NOMO-1 treated with dmso at 0.1 percent for 144 hours (cell line): ENCODE measurements around the gene EMX1.

Source experiments
- DNase-seq: peaks from one replicate; lab custom pipeline; 2025; ENCODE audit not compliant: unreplicated experiment; lab: John Stamatoyannopoulos, UW

EMX1 gene

DNA sequence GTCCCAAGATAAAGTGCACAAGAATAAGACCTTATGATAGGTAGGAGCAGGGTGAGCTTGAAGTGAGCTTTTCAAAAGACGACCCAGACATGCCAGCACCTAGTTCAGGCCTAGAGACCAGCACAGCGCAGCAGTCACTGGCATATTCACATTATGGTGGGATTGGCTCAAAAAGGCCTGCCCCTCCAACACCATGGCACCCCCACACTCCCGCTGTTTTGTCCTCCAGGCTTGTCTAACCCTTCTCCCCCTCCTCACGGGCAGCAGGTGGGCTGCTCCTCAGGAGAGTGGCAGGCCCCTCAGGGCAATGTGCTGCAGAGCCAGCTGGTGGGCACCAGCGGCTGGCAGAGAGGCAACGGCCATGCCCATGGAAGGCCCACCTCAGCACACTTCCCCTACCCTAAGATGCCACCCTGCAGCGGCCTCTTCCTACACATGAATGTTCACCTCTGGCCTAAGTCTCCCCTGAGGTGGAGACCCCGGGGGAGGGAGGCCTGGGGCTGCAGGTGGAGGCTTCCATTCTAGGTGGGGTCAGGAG is 25.6 kb downstream of the EMX1 start:
- no peak for DNase-seq

DNA sequence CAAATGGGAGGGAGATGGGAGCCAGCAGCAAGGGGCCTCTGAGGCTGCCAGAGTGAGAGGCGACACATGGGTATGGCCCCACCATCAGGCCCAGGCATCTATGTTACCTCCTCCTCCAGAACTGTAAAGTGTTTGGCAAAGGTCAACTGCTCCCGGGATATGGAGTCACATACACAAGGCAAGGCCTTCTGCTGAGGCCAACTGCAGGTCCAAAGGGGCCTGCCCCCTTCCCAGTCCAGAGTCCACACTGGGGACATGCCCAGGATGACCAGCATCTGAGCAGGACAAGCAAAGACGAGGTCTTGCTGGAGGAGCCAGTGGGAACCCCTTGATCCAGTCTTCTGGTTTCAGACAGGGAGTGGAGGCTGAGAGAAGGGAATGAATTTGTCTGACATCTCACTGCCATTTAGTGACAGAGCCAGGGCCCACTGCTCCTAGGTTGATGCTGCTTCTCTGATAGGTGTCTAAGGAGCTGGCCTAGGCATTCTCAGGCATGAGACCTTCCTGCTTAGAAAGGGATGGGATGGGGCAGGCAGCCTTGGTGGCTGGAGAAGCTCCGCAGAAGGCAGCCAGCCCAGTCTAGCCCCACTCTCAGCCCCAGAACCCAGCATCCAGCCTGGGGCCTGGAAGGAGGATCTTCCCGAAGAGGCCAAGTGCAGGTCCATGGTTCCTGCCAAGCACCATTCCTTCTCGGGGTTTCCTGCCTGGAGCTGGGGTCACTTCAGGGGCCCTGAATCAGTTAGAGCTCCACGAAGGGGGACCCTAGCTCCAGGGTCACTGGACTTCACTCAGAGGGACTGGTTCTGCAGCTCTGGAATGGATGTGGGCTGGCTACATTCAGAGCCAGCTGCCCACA is 26.4 kb downstream of the EMX1 start:
- no peak for DNase-seq

DNA sequence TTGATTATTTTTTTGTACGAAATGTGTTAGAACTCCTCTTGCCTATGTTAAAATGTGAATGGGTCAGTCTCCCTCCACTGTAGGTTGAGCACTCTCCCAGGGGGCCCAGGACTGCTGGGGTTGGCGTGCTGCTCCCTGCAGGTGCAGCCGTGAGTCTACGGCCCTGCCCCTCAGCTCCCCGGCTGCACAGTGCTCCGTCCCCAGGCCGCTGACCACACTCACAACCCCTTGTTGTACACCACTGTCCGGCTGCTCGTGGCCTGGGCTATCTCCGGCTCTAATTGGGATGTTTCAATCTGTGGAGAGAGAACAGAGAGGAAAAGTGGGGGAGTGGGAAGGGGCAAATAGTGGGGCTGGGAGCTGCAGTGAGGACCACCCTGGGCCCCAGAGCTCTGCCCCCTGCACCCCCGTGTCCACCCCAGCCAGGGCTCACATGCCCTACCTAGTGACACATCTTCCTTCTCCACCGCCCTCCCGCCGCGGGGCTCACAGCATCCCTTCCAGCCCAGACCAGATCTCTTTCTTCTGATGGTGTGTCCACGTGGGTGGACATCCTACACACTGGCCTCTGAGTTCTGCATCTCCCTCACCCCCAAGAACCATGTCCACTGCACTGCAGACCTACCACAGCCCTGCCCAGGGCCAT is 27.6 kb downstream of the EMX1 start:
- DNase-seq = no peak

DNA sequence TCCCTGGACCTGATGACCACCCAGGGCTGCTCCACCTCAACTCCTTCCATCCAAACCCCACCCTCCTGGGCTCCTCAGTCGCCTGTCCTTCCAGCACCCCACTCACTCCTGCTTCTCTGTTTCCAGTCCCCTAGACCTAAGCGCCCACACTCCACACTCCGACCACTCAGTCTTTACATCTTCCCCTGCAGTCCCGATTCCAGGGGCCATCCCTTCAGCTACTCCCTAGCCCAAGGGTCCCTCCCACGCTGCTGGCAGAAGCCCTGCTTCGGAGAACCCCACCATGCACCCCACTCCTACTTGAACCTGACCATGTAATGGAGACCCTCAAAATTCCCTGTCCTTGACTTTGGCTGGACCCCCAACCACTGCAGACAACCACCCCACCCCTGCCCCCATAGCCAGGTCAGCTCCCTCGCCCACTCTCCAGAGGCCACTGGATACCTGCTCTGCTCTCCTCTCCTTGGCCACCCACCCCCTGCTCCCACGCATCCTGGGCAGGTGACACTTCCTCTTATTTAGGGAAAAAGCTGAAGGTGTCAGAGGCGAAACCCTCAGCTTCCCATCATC is 28.2 kb downstream of the EMX1 start:
- DNase-seq = no peak

DNA sequence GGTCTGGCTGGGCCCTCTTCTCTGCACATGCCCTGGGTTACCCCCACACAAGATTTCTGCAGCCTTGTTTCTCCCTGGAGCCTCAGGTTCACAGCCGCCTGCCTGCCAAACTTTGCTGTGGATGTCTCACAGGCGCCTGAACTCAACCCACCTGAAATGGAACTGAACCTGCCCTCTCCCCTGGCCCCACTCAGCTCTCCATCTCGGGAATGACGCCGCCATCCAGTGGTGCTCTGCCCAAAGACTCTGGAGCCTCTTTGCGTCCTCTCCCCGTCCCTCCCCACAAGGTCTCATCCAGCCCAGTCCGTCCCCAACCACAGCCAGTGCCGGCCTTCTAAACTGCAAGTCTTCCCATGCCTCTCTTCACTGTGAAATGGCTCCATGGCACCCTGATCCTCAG is 29.1 kb downstream of the EMX1 start:
- no peak for DNase-seq

DNA sequence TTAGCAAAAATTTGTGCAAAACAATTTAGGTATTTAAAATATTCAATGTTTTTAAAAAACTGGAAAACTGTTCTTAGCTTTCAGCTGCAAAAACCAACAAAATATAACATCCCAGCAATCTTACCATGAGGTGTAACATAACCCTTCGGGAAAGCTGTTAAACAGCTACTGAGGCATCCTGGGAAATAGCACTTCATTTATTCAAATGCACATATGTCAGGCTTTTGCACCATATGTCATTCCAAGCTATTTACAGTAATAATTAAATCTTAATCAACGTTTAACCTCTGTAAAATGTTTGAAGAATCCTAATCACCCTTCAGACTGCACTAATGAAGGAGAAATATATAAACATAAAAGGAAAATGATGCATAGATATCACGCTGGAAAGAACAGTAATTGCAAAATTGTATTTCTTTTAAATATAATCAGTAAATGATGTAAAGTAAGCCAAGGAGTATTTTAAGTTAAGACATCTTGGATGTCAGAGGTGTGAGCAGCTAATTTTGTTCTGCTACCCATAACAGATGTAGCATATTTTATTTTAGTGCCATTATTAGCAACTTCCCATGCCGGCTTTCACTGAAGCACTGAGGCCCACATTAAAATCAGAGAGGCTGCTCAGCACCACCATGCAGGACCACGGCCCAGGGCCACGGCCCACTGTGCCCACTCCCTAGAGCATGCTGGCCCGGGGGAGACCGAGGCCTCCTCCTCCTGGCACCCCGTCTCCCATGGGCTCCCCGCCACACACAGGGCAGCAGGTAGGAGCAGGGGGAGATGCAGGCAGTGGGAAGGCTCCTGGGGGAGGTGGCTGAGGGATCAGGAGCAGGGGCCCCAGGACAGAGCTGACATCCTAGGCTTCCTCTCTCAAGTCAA is 30.9 kb downstream of the EMX1 start:
- DNase-seq = no peak

DNA sequence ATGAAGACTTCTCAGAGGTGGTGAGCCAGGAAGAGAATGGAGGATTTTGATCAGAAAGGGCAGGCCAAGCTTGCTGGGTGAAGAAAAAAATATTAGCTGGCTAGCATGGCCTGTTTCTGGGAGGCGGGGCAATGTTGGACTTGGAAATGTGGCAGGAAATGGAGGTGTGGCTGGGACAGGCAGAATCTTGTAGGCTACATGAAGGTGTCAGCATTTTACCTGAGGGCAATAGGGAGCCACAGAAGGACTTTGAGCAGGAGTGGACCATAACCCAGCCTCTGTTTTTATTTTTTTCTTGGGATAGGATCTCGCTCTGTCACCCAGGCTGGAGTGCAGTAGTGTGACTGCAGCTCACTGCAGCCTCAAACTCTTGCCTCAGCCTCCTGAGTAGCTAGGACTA is 31.7 kb downstream of the EMX1 start:
- no peak for DNase-seq

DNA sequence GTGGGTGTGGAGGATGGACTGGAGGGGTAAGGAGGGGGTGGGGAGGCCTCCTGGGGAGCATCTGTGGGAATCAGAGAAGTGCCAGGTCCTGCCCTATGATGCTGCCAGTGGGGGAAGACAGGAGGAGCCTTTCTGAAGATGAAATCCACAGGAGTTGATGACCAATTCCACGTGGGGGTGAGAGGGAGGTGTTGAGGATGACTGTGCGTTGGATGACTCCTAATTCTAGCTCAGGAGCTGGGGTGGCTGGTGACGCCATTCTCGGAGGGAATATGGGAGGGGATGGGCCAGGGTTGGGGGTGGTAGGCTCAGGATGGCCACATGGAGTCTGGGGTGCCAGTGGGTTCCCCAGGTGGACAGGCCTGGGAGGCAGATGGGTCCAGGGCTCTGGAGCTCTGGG is 32.3 kb downstream of the EMX1 start:
- DNase-seq = no peak

DNA sequence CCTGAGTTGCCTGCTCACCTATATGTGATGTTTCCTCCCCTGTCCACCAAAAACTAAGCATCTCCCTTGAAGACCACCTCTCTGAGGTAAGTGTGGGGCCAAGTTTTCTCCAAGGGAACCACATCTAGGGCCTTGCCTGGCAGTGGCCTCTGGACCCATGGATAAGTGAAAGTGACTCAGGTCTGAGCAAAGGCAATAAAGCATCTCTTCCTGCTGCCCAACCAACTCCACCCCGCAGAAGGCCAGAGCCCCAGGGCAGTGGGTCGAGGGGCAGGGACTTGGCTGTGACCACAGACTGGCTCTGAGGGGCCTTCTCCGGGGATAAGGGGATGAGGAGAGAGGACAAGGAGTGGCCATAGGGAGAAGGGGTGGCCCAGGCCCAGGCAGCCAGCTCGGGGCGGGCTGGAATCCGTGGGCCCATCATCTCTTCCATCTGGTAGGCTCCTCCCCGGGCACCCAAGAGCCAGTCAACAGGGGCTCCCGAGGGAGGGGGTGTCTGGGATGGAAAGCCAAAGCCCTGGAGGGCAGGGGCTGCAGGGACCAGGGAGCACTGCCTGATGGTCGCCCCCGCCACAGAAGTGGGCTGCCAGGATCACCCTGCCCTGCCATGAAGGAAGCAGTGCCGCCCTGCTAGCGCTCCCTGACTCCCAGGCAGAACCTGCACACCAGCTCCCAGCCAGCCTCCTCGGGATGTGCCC is 33.4 kb downstream of the EMX1 start:
- no peak for DNase-seq

DNA sequence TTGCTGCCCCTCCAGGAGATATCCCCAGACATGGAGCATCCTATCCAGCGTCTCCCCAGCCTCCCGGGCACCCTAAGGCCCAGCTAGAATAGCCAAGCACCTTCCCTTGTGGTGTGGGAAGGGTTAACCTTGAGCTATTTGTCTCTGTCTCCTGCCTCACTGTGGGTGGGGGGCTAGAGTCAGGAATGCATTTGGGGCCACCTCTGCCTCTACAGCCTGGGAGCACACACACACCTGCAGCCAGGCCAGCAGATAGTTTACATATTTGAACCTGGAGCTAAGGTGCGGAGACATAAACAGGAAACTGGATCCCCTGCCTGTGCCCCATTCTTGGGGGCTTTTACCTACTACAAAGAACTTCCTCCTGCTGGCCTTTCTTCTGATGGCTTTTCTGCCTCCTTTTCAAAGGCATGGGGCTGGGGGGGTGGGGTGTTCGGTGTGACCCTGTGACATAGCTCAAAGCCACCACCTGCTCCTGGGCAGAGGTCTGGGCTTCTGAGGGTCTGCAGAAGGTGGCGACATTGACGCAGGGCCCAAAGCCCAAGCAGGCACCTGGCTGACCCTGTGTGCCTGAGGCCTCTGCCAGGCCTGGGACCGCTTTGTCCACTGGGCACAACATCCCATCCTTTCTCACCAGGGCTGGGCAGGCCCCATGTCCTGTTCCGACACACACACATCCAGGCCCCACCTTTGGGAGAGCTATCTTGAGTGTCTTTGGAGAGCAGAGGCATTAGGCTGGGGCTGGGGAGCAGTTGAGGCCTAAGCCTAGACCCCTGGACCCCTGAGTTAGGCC is 34.2 kb downstream of the EMX1 start:
- DNase-seq = no peak

DNA sequence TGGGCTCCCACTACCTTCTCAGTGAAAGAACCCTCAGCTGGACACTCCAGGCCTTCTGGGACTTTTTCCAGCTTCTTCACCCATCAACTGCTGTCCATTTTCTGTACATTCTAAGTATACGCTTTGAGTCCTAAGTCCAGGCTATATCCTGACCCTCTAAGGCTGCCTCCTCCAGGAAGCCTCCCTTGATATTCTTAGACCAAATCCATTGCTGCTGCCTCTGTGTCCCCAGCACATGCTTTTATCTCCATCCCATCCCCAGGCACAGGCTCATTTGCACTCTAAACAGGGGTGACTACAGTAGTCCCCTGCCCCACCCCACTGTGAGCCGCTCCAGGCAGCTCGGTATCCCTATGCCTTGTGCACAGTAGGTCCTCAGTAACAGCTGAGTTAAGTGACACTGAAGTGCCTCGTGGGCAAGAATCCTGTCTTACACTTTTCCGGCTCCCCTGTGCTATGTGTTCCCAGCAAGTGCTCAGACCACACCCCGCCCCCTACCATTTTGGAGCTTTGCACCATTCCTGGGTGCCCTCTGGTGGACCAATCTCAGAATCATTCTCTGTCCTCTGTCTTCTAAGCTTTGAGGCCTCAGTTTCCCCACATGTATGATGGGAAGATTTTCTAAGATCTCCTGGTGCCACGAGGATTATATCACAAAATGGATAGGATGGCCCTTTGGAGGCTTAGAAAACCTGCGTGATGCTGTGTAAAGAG is 34.9 kb downstream of the EMX1 start:
- no peak for DNase-seq

DNA sequence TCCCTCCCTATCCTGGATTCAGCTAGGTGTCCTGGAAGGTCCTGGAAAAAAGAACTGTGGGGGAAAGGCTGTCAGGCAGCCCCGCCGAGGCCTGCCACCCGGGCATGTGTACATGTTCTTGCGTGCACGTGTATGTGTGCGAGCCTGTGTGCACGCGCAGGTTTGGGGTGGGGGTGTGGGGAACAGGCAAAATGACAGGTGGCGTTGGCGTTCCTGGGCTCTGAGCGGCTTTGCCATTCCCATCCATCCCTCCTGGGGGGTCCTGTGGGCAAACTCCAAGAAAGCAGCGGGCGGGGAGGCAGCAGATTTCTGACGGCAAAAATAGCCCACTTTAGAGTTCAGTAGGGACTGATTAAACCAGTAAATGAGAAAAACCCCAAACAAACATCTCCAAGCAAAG is 35.6 kb downstream of the EMX1 start:
- DNase-seq = no peak

DNA sequence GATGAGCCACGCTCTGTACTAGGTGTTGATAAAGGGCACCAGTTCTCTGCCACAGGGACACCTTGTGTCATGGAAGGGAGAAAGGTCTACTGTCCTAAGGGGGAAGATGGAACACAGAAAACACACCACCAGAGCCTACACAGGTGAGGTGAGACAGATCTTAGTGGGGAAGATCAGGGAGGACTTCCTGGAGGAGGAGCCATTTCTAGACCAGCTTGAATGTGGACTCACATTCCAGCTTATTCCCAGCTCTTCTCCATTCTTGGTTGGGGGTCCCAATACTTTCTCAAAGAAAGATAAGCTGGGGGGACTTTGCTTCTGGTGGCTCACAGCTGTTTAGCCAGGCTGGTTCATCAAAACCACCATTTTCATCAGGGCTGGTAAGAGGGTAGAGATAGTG is 36.2 kb downstream of the EMX1 start:
- DNase-seq = no peak

DNA sequence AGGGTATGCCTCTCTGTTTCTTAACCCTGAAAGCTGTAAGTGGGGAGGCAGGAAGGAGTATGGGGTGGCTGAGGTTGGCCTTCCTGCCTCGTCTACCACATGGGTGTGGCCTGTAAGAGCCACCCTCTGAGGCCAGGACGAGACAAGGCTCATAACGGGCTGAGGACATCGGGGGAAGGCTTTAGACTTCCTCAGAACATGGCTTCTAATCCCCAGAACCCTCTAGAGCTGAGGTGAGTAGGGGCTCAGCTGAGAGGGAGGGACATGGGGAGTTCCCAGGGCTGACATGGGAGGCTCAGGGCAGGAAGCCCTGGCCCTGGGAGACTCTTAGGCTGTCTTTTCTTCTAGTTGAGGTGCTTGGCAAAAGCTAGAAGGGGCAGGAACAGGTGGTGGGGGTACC is 36.7 kb downstream of the EMX1 start:
- DNase-seq = no peak

DNA sequence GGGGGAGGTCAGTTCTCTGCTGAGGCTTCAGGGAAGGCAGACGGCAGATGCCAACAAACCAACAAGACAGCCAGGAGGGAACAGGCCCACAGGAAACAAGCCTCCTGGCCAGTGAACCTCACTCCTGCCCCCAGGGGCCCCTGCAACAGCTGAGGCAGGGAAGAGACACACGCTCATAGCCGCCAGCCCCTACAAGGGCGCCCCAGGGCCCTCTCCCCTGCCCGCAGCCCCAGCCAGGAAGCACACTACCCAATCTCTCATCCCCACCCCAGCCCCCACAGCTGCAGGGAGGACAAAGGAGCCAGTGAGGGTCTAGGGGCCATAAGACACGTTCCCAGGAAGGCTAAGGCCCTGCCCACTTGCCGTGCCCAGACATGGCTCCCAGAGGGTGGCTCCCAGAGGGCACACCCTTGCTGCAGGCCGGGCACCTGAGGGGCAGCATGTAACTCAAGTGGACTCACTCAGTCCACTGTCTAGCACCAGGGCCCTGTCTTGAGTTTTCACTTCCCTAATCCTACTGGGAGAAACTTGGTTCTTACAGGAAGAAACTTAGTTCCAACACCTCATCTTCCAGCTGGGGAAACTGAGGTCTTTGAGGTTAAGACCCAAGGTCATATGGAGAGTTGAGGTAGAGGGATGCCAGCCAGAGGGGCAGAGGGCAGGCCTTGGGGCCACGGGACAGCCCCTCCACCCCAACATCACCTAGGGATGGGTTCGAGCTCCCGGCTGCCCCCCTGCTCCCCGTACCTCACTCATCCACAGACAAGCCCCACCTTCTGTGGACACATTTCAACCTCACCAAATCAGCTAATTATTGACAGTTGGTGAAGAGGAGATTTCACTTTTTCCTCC is 37.3 kb downstream of the EMX1 start:
- no peak for DNase-seq

DNA sequence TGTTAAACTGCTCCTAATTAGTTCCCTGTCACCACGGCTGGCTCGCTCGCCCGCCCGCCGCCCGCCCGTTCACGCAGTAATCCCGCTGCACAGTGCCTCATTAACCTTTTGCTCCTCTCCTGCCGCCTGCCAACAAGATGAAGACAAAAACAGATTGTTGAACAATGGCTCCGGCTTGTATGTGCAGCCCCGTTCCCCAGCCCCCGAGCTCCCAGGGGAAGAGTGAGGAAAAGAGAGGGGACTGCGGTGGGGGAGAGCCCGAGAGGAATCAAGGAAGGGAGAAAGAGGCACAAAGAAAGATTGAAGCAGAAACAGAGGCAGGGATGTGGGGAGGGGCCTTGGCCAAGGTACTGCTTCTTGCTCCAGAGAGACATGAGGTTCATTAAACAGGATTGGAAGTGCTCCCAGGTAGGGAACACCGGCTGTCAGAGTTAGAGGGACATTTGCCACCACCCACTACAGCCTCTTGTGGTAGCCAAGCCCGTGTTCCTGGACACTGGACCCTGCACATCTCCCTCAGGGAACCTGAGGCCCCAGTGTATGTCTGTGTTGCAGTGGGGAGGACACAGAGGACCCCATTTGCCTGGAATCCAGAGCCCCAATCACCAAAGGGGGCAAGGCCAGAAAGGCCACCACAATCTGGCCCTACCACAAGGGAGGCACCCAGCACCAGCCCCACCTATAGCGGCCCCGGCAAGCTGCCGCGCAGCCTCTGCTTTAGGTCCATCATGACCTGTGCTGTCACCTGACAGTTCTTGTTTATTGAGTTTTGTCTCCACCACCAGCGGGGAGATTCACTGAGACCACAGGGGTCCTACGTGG is 38.1 kb downstream of the EMX1 start:
- DNase-seq = no peak

DNA sequence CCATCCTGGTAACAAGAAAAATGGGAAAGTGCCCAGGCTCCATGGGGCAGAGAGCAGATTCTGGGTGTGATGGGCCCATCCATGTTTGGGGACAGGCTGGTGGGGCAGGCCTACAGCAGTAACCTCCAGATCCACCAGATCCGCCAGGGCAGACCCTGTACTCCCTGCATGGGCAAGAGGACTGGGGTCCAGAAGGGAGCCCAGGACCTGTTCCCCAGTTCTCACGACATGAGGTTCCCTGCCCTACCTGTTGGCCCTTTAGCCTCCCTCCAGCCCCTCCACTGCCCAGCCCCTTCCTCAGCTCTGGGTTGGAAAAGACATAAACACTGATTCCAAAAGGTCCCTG is 38.7 kb downstream of the EMX1 start:
- DNase-seq = no peak
